ENCODE results near the gene PDE4D.

PDE4D gene

GRCh38 chr5:59282726-59283125 lies 610.8 kb downstream of the PDE4D start:
- DNase-seq (ENCODE audit: low spot score): no peak

DNA sequence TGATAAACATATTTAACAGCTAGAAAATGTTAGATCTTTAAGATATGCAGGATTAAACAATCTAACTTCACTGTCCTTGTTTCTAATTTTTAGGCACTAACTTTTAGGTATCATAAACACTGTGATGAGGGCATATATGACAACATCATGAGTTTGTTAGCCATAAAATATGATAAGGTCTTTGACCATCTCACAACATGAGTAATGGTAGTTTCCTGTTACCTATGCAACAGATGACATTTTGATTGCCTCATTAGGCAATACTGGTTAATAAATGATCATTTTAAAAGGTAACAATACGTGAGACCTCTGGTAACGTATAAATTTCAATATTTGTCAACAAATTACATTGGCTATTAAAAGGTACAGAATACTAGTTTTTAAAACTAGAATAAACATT lies 613.5 kb downstream of the PDE4D start:
- peak; percentile 4 for DNase-seq (ENCODE audit: low spot score)

DNA sequence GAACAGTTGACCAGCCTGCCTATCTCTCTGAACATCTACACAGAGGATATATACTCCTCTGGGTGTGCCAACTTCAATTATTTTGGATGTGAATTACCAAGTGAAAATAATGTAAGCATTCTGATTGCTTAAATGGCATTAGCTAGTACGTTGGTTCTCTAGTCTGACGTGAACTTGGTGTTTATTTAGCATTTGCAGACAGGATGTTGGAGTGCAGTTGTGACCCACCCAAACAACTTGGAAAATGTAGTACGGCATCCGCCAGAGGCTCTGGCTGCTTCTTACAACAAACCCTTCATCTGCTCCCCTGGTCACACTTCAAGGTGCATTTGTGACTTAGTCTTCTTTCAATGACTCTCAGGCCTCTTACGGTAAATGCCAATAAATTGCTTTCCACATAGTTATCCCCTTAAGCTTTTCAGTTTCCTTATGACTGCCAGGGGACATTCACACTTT lies 616.6 kb downstream of the PDE4D start:
- no peak for DNase-seq (ENCODE audit: low spot score)

- DNase-seq (ENCODE audit: low spot score): no peak
Measured at GRCh38 chr5:59276325-59276675, 617.2 kb downstream of the PDE4D start.

DNA sequence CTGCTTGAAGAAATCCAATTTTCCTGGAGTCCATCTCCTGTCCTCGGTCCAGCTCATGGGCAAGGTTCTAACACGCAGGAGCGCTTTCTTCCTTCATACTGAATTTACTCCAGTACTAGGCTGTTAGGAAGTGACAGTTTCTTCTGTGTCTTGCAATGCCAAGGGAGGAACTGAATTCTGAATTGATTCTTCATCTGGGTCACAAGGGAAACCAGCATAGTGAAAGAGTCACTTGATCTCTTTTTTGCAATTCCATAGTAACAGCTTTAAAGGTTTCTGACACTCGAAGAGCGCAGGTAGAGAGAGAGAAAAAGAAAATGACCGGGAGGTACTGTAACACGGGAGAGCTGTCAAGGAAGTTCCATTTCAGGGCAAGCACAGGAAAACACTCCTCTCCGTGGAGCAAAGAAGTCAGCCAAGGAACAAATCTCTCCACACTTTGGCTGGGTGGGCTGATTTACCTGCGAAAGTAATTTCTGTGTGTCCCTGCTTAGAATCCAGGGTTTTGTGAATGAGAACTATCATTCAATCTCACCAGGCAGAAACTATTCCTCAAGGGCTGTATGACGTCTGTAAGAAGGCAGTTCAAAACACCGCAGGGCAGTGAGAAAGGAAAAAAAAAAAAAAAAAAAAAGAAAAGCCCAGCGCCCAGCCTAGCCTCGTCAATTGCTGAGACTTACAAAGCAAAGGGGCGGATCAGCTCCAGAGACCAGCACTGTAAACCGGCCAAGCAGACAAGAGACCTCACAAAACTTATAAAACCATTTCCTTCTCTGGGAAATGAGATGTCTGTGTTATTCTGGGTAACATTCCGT lies 617.8 kb downstream of the PDE4D start:
- no peak for DNase-seq (ENCODE audit: low spot score)

GRCh38 chr5:59275170-59275509 lies 618.4 kb downstream of the PDE4D start:
- DNase-seq (ENCODE audit: low spot score): no peak

GRCh38 chr5:59274106-59274636 lies 619.4 kb downstream of the PDE4D start:
- DNase-seq (ENCODE audit: low spot score): no peak

DNA sequence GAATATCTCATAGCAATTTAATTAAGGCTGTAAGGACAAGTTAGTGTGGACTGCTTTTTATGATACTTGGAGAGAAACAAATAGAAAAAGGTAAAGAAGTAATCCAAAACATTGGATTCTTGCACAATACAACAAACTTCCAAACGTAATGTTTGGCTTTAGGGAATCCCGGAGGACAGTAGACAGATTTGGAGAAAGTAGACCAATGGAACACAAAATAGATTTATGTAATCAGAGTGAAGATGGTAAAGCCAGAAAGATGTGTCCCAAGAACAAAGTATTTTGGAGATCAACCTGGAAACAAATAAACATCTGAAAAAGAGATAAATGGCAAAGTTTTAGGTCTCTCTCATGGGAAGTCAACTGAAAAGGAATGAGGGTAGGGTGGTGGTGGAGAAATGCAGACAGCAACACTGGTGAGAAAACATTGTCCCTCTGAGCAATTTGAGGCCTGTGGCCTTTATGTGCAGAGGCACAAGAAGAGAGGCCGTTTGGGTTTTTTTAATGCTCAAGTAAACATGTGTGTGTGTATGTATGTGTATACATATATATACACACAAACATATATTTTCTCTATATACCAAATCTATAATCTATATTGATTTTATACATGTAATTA lies 620.6 kb downstream of the PDE4D start:
- DNase-seq (ENCODE audit: low spot score): no peak

DNA sequence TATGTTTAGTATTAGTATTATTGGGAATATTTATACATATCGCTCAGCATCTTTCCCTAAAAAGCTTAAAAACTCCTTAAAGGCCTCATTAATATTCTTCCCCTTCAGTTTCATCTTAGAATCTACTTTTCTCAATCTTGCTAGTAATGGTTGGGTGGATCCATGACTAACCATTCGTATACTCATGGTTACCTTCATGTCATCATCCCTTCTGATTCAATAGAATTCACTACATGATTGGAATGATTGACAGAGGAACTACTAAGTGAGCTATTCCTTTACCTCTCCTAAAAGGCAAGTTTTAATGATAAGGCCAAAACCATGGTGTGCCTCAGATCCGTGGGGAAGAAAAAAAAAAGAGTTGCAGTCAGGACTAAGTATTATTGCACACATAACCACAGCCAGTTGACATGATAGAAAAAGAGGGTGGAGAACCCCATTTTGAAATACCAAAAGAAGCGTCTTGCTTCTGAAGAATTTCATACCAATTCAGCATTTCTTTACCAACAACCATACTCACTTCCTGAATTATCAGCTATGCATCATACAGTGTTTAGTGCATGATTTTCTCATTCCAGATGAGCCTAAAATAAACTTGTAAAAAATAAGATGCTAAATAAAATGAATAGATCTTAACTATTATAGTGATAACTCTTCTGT lies 624.6 kb downstream of the PDE4D start:
- no peak for DNase-seq (ENCODE audit: low spot score)

GRCh38 chr5:59267033-59267432 lies 626.5 kb downstream of the PDE4D start:
- no peak for DNase-seq (ENCODE audit: low spot score)

DNA sequence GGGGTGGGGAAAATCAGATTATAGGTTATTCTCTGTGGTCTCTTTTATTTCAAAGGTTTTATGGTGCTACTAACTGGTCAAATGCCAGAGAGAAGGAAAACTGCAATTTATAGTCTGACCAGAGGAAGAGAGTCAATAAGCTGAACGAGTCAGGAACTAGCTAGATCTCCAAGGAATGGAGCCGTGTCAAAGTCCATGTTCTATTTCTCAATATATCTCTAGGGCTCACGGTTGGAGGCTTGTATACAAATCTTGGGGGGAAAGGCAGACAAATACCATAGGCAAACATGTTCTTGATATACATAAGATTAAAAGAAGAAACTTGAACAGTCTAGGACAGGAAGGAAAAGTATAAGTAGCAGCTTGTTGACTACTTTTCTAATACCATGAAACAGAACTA lies 627.1 kb downstream of the PDE4D start:
- DNase-seq (ENCODE audit: low spot score): no peak

DNA sequence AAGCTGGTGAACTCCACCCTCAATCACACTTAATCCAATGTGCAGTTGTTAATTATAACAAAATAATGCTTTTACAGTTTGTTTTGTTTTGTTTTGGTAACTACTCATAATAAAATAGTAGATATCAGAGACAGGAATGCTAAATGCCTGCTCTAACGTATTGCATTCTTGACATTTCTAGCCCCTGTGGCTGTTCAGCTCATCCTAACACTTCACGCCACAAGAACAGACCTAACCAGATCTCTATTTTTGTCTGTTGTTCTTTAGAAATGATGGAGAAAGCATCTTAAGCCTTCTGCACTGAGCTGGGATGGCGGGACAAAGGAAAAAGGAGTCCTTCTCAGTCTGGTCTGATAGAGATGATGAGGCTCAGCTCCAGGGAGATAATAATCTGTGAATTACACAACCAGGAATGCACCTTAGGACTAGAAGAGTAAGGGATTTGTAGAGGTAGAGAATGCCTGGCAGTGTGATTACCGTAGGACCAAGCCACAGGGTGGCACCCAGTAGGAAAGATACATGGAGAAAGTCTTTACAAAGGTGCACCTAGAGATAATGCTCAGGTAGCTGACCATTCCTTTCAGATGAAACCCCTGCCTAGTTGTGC lies 628.8 kb downstream of the PDE4D start:
- DNase-seq (ENCODE audit: low spot score): no peak

DNA sequence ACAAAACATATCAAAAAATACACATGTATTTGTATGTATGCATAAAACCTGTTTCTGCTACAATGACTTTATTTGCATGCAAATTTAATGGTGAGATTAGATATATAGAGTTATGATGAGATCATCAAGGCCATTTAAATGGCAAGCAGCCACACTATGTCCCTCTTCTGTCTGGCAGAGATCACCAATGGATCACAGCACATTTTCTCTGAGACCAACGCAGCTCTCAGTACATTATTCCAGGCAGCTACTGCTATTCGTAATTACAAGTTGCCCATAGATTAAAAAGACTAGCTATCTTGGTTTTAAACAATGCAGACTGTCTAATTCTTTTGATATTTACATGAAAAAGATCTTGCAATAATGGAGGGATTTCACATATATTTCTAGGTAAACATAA lies 629.5 kb downstream of the PDE4D start:
- DNase-seq (ENCODE audit: low spot score): no peak

DNA sequence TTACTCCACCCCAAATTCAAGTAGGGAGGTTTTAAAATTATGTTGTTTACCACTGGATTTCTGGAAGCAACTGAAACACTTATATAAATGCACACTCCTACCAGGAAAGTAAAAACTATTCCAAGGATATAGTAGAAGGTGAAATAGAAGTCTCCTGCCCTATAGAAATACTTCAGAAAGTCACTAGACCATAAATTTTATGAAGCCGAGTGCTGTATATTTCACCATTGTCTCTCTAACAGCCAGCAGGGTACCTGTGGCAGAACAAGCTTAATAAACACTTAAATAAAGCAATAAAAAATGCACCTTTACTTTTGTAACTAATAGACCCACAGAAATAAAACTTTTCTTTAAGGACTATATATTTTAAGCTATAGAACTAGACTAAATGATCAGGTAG lies 631.6 kb downstream of the PDE4D start:
- no peak for DNase-seq (ENCODE audit: low spot score)

DNA sequence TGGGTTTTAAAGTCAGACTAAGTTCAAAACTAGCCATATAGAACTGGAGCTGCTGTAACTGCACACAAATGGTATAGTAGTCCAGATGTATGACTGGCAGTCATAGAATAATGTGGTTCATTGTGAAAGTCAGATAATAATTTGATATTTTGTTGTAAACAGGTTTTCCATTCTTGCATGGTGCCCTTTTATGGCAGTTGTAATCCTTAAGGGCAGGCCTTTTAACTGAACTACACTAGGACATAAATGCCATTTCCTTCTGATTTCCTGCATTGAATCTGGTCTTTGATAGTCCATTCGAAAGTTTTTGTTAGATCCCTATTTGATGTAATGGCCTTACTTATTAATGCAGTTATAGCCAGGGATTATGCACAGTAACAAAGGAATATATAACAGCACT lies 632.6 kb downstream of the PDE4D start:
- no peak for DNase-seq (ENCODE audit: low spot score)

DNA sequence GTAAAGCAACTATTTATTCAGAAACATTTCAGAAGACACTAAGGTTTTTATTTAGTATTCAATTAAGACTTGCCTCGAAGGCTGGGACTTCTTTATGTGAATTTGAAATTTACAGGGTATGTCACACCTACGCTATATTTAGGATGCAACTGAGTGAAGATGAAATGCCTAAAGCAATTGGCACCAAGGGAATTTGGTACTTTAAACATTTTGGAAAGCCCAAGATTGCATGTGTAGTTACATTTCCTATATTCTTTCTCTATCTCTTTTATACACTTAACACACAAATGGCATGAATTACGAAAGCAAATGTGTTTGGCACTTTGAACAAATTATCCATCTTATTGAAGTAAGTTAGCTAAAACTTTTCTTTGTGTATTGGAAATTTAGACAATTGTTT lies 633.3 kb downstream of the PDE4D start:
- DNase-seq (ENCODE audit: low spot score): no peak

DNA sequence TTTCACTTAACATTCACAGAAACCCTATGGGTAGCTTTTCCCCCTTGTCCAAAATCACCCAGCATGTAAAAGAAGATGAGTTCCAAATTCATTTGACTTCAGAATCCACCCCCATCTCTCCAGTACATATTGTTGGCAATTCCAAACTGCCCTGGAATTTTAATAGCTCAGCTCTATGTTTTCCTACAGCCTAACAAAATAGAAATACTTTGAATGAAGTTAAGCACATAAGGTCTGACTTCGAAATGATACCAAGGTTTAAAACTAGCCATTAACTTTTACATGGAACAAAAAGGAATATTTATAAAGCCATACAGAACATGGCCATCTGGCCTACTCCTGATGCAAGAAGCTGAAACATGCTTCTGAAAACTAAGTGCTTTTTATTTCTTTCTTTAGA lies 634.3 kb downstream of the PDE4D start:
- no peak for DNase-seq (ENCODE audit: low spot score)

GRCh38 chr5:59257488-59258400 lies 635.8 kb downstream of the PDE4D start:
- DNase-seq (ENCODE audit: low spot score): no peak

DNA sequence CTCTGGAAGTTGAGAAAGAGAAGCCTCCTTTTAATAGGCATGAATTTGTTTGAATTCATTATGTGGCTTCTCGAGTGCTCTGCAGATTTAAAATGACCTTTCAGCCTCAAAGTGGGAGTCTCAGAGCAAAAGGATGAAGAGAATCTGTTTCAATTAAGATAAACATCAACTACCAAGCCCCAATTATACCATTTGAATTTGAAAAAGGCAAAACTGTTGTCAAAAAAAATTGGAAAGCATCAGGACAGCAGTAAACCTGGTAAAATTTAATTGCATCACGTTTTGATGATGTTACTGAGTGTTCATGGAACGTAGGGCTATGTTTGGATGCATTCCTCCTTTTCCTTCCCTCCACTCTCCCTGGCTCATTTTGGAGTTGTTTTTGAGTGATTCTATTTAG lies 637.2 kb downstream of the PDE4D start:
- DNase-seq (ENCODE audit: low spot score): no peak

DNA sequence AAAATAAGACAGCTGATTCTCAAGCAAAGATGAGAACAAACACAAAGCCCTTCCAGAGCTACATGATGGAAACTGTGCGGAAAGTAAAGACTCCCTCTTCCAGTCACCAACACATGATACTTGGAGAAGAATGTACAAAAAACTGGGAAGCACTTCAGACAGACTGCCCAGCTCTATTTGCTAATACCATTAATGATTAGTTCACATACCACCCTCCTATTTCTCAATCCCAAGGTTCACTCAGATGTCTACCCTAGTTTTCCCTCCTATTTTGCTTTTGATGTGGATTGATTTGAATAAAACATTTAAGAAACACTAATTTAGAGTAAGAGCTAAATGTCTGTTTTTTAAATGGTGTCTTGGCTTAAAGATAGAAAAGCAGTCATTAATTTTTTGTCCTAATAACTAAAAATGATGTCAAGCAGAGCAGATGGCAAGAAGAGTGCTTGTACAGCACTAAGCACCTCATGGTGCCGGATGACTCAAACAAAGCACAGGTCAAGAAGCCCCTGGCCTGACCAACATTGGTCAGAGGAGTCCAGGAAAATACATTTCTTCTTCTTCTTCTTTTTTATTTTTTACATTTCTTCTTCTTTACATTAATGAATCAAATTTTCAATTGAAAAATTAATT lies 639.4 kb downstream of the PDE4D start:
- no peak for DNase-seq (ENCODE audit: low spot score)

GRCh38 chr5:59253625-59254024 lies 639.9 kb downstream of the PDE4D start:
- DNase-seq (ENCODE audit: low spot score): no peak

Measured in RKO (cell line).